OCI-M1 (cell line): ENCODE results near the gene DGKG.
A peak's percentile ranks its signal among the peaks of the same experiment; 100 is the strongest.

ENCODE experiments used
- DNase-seq: peaks from one replicate; lab custom pipeline; 2025; lab: John Stamatoyannopoulos, UW

Gene DGKG

GRCh38 chr3:186142393-186142932 is 219.6 kb downstream of the DGKG start:
- DNase-seq, result no peak

GRCh38 chr3:186141790-186142189 is 220.2 kb downstream of the DGKG start:
- DNase-seq, result no peak

- DNase-seq, result no peak
Observed at GRCh38 chr3:186138272-186138981, 223.6 kb downstream of the DGKG start.

GRCh38 chr3:186137051-186137685 is 224.9 kb downstream of the DGKG start:
- DNase-seq, result no peak

- no peak for DNase-seq
Observed at GRCh38 chr3:186133980-186134379, 228.1 kb downstream of the DGKG start.

- DNase-seq, result no peak
Observed at GRCh38 chr3:186132487-186132886, 229.5 kb downstream of the DGKG start.

- no peak for DNase-seq
Observed at GRCh38 chr3:186129206-186129605, 232.8 kb downstream of the DGKG start.

- DNase-seq, result no peak
Observed at GRCh38 chr3:186128158-186128557, 233.9 kb downstream of the DGKG start.

GRCh38 chr3:186127463-186127862 is 234.6 kb downstream of the DGKG start:
- no peak for DNase-seq

- no peak for DNase-seq
Observed at GRCh38 chr3:186125118-186125517, 236.9 kb downstream of the DGKG start.

- DNase-seq, result no peak
Observed at GRCh38 chr3:186124592-186124991, 237.4 kb downstream of the DGKG start.

GRCh38 chr3:186123012-186123411 is 239.0 kb downstream of the DGKG start:
- no peak for DNase-seq

GRCh38 chr3:186121968-186122367 is 240.1 kb downstream of the DGKG start:
- DNase-seq, result no peak

- DNase-seq, result no peak
Observed at GRCh38 chr3:186121278-186121677, 240.8 kb downstream of the DGKG start.

- no peak for DNase-seq
Observed at GRCh38 chr3:186119499-186119898, 242.5 kb downstream of the DGKG start.

- DNase-seq, result no peak
Observed at GRCh38 chr3:186118692-186119091, 243.3 kb downstream of the DGKG start.

GRCh38 chr3:186117521-186118134 is 244.4 kb downstream of the DGKG start:
- no peak for DNase-seq

GRCh38 chr3:186115239-186115996 is 246.6 kb downstream of the DGKG start:
- no peak for DNase-seq

GRCh38 chr3:186110975-186111974 is 250.8 kb downstream of the DGKG start:
- DNase-seq, result peak; percentile 30

- peak; percentile 34 for DNase-seq
Observed at GRCh38 chr3:186109897-186110803, 251.9 kb downstream of the DGKG start.
